ENCODE data around the gene SFXN5.

GRCh38 chr2:73034661-73035375 lies 36.7 kb downstream of the SFXN5 start:
- no peak for TF ChIP-seq CTCF (IDR thresholded peaks at IDR 0.05; ENCODE audit: low read length)
- TF ChIP-seq EZH2 (IDR thresholded peaks at IDR 0.05; ENCODE audit: borderline replicate concordance, low read length): no peak
